HEK293 (cell line): ENCODE data around the gene PARS2.

Experiments used
- CTCF ChIA-PET: fragments of 350-600 bp; formaldehyde crosslinking; extraction: SDS; loops from one replicate; lab custom pipeline; 2021; ENCODE audit warnings: antibody characterized with exemption; lab: Yijun Ruan, JAX
- POLR2A ChIA-PET: fragments of 300-600 bp; formaldehyde crosslinking; extraction: SDS; loops from one replicate; lab custom pipeline; 2020; ENCODE audit warnings: antibody characterized with exemption, inconsistent platforms; lab: Yijun Ruan, JAX
- H3K27ac ChIP-seq: fragments of 200-500 bp; sonication (Bioruptor generic); 2 replicates; pipeline ENCODE4 v1.5.1; 2014; ENCODE audit warnings: low read depth, low read length, control low read depth, inconsistent platforms; ENCODE audit errors: extremely low read depth
- H3K36me3 ChIP-seq, 2 experiments: fragments of 200-500 bp in 1 of 2; sonication (Bioruptor generic) in 1 of 2; 1 replicate in 1 of 2; 2 replicates in 1 of 2; pipeline ENCODE4 v1.5.1; 2014 to 2017; ENCODE audit warnings: inconsistent platforms in 2 of 2, low read length in 2 of 2; ENCODE audit not compliant: control insufficient read depth in 2 of 2, insufficient read depth in 1 of 2
- H3K4me1 ChIP-seq: fragments of 200-500 bp; sonication (Bioruptor generic); 2 replicates; pipeline ENCODE4 v1.5.1; 2014; ENCODE audit warnings: mild to moderate bottlenecking, low read length, inconsistent platforms; ENCODE audit not compliant: control insufficient read depth, insufficient read depth
- H3K4me3 ChIP-seq: 2 replicates; pipeline ENCODE4 v1.5.1; 2011; ENCODE audit warnings: low read depth, mild to moderate bottlenecking, control low read depth, low read length, moderate library complexity
- H3K9me3 ChIP-seq: fragments of 200-500 bp; sonication (Bioruptor generic); 2 replicates; pipeline ENCODE4 v1.5.1; 2014; ENCODE audit warnings: low read depth, low read length, inconsistent platforms; ENCODE audit not compliant: control insufficient read depth, insufficient read depth
- FEZF1 ChIP-seq: fragments of 450-650 bp; formaldehyde crosslinking; IDR thresholded peaks from 2 replicates; pipeline ENCODE4 v1.5.1; 2016; ENCODE audit warnings: missing biosample characterization, missing genetic modification characterization
- IKZF3 ChIP-seq: fragments of 450-650 bp; IDR thresholded peaks from 2 replicates; pipeline ENCODE4 v1.5.0; 2018; ENCODE audit warnings: missing biosample characterization, mild to moderate bottlenecking, missing genetic modification characterization, moderate library complexity
- KLF1 ChIP-seq: fragments of 450-650 bp; formaldehyde crosslinking; IDR thresholded peaks from 2 replicates; pipeline ENCODE4 v1.5.1; 2016; ENCODE audit warnings: missing biosample characterization, missing genetic modification characterization
- MYNN ChIP-seq: fragments of 450-650 bp; formaldehyde crosslinking; IDR thresholded peaks from 2 replicates; pipeline ENCODE4 v1.5.1; 2016; ENCODE audit warnings: missing biosample characterization, missing genetic modification characterization, borderline replicate concordance
- OVOL3 ChIP-seq: fragments of 450-650 bp; formaldehyde crosslinking; IDR thresholded peaks from 2 replicates; pipeline ENCODE4 v1.5.1; 2016; ENCODE audit warnings: missing biosample characterization, missing genetic modification characterization
- PRDM2 ChIP-seq: fragments of 450-650 bp; formaldehyde crosslinking; IDR thresholded peaks from 2 replicates; pipeline ENCODE4 v1.5.1; 2016; ENCODE audit warnings: missing biosample characterization, missing genetic modification characterization, borderline replicate concordance
- PRDM4 ChIP-seq: fragments of 450-650 bp; formaldehyde crosslinking; IDR thresholded peaks from 2 replicates; pipeline ENCODE4 v1.5.1; 2017; ENCODE audit warnings: missing biosample characterization, missing genetic modification characterization
- REPIN1 ChIP-seq: fragments of 450-650 bp; formaldehyde crosslinking; IDR thresholded peaks from 2 replicates; pipeline ENCODE4 v1.5.1; 2017; ENCODE audit warnings: missing biosample characterization, missing genetic modification characterization, low read depth
- SCRT2 ChIP-seq: fragments of 450-650 bp; formaldehyde crosslinking; IDR thresholded peaks from 2 replicates; pipeline ENCODE4 v1.5.1; 2016; ENCODE audit warnings: missing biosample characterization, missing genetic modification characterization
- YY2 ChIP-seq: fragments of 450-650 bp; formaldehyde crosslinking; IDR thresholded peaks from 2 replicates; pipeline ENCODE4 v1.5.1; 2016; ENCODE audit warnings: missing biosample characterization, missing genetic modification characterization
- ZBTB10 ChIP-seq: fragments of 450-650 bp; formaldehyde crosslinking; IDR thresholded peaks from 2 replicates; pipeline ENCODE4 v1.5.1; 2016; ENCODE audit warnings: missing biosample characterization, missing genetic modification characterization
- ZBTB26 ChIP-seq: fragments of 450-650 bp; formaldehyde crosslinking; optimal IDR thresholded peaks from 2 replicates; pipeline ENCODE3; 2016; ENCODE audit warnings: missing biosample characterization, mild to moderate bottlenecking, missing genetic modification characterization
- ZNF121 ChIP-seq: fragments of 450-650 bp; formaldehyde crosslinking; IDR thresholded peaks from 2 replicates; pipeline ENCODE4 v1.5.1; 2016; ENCODE audit warnings: missing biosample characterization, missing genetic modification characterization
- ZNF155 ChIP-seq: fragments of 450-650 bp; formaldehyde crosslinking; IDR thresholded peaks from 2 replicates; pipeline ENCODE4 v1.5.1; 2016; ENCODE audit warnings: missing biosample characterization, missing genetic modification characterization
- ZNF16 ChIP-seq: fragments of 450-650 bp; formaldehyde crosslinking; IDR thresholded peaks from 2 replicates; pipeline ENCODE4 v1.5.1; 2016; ENCODE audit warnings: low read depth, missing biosample characterization, missing genetic modification characterization
- ZNF169 ChIP-seq: fragments of 450-650 bp; formaldehyde crosslinking; IDR thresholded peaks from 2 replicates; pipeline ENCODE4 v1.5.1; 2016; ENCODE audit warnings: missing biosample characterization, missing genetic modification characterization
- ZNF19 ChIP-seq: fragments of 450-650 bp; formaldehyde crosslinking; IDR thresholded peaks from 2 replicates; pipeline ENCODE4; 2016; ENCODE audit warnings: missing biosample characterization, missing genetic modification characterization, low read depth
- ZNF214 ChIP-seq: fragments of 450-650 bp; formaldehyde crosslinking; IDR thresholded peaks from 2 replicates; pipeline ENCODE4 v1.5.1; 2017; ENCODE audit warnings: missing biosample characterization, mild to moderate bottlenecking, missing genetic modification characterization, borderline replicate concordance
- ZNF280C ChIP-seq: fragments of 450-650 bp; formaldehyde crosslinking; IDR thresholded peaks from 2 replicates; pipeline ENCODE4 v1.5.1; 2016; ENCODE audit warnings: missing biosample characterization, missing genetic modification characterization
- ZNF548 ChIP-seq: fragments of 450-650 bp; formaldehyde crosslinking; IDR thresholded peaks from 2 replicates; pipeline ENCODE4 v1.5.1; 2016; ENCODE audit warnings: missing biosample characterization, missing genetic modification characterization
- ZNF555 ChIP-seq: fragments of 450-650 bp; formaldehyde crosslinking; conservative IDR thresholded peaks from 2 replicates; pipeline ENCODE4 v1.5.1; 2017; ENCODE audit warnings: missing biosample characterization, mild to moderate bottlenecking, missing genetic modification characterization, inconsistent platforms
- ZNF561 ChIP-seq: fragments of 450-650 bp; IDR thresholded peaks from 2 replicates; pipeline ENCODE4 v1.5.1; 2018; ENCODE audit warnings: missing biosample characterization, missing genetic modification characterization, borderline replicate concordance

The PARS2 gene

GRCh38 chr1:54754045-54754444, 10.3 kb downstream of the PARS2 start:
- H3K4me3 ChIP-seq = no peak overlapping the region
- H3K9me3 ChIP-seq = no peaks in the 10 kb centered on the region
- no peak overlapping the region for H3K27ac ChIP-seq
- no peaks in the 10 kb centered on the region for H3K4me1 ChIP-seq
- H3K36me3 ChIP-seq = peaks cover 0 to 31% of the 10 kb centered on the region in 2 experiments; a peak in 1 of 3 replicates
- TF ChIP-seq PRDM4 (tag by site-specific recombination) = no peak
- TF ChIP-seq ZNF555 (tag by site-specific recombination) = no peak
- no peak for TF ChIP-seq OVOL3 (tag by site-specific recombination)
- no peak for TF ChIP-seq ZNF280C
- no peak for TF ChIP-seq SCRT2 (tag by site-specific recombination)
- no peak for TF ChIP-seq MYNN (tag by site-specific recombination)
- TF ChIP-seq ZNF16 = no peak
- no peak for TF ChIP-seq ZNF169 (tag by site-specific recombination)
- no peak for TF ChIP-seq ZNF561 (tag by site-specific recombination)
- no peak for TF ChIP-seq YY2
- TF ChIP-seq ZBTB26 (tag by site-specific recombination) = no peak
- TF ChIP-seq ZNF155 = no peak
- TF ChIP-seq ZBTB10 (tag by site-specific recombination) = no peak
- no peak for TF ChIP-seq FEZF1 (tag by site-specific recombination)
- POLR2A ChIA-PET = no interaction called here
- CTCF ChIA-PET = no interaction called here

- no peaks in the 10 kb centered on the region for H3K9me3 ChIP-seq
- ChIA-PET CTCF (interaction anchor here (1.5 kb wide), 1 partner anchor 11 kb away, joined by 3 read pairs; no protein-coding TSS in a partner anchor), POLR2A (interaction anchor here (0.6 kb wide), 1 partner anchor 64 kb away, joined by 3 read pairs; no protein-coding TSS in a partner anchor)
- no peaks in the 10 kb centered on the region for H3K4me1 ChIP-seq
- no peak overlapping the region for H3K4me3 ChIP-seq
- H3K36me3 ChIP-seq = peaks cover 0 to 6% of the 10 kb centered on the region in 2 experiments; a peak in 1 of 3 replicates
- no peak overlapping the region for H3K27ac ChIP-seq
- TF ChIP-seq ZNF121 (tag by site-specific recombination) (no peak), REPIN1 (tag by site-specific recombination) (no peak), KLF1 (tag by site-specific recombination) (no peak), IKZF3 (tag by site-specific recombination) (no peak), PRDM2 (tag by site-specific recombination) (no peak), ZNF19 (tag by site-specific recombination) (no peak), ZNF548 (tag by site-specific recombination) (no peak), ZNF214 (tag by site-specific recombination) (no peak)
These were observed 12.9 kb downstream of the PARS2 start for GRCh38 chr1:54751426-54751825.
